Measurements from ENCODE around the gene FBLN7.

FBLN7 gene

DNA sequence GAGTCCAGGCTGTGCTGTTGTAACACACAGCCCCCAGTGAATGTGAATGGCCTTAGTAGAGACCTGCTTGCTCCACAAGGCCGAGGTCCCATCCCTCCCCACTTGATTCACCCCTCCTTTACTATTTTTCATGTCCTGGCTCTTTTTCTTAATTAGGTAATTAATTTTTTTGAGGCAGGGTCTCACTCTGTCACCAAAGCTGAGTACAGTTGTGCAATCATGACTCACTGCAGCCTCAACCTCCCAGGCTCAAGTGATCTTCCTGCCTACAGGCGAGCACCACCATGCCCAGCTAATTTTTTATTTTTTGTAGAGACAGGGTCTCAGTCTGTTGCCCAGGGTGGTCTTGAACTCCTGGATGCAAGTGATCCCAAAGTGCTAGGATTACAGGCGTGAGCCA is 19.3 kb downstream of the FBLN7 start:
- no peak for DNase-seq (ENCODE audit: low read depth)

DNA sequence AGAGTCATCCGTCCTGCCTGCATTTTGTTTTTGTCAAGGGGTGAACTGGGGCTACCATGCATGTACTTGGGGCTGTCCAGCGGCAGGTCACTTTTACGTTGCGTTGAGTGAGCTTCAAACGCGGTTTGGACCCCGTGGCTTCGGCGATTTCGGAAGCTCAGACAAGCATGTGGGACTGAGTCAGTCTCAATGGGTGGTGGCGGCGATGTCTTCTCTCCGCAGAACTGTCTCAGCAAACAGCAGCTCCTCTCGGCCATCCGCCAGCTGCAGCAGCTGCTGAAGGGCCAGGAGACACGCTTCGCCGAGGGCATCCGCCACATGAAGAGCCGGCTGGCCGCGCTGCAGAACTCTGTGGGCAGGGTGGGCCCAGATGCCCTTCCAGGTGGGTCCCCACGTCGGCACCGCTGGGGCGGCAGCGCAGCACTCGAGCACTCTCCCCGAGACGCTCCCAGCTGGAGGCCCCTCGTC is 21.3 kb downstream of the FBLN7 start:
- no peak for DNase-seq (ENCODE audit: low read depth)

- no peak for DNase-seq (ENCODE audit: low read depth)
Measured at GRCh38 chr2:112160283-112161250, 22.4 kb downstream of the FBLN7 start.

DNA sequence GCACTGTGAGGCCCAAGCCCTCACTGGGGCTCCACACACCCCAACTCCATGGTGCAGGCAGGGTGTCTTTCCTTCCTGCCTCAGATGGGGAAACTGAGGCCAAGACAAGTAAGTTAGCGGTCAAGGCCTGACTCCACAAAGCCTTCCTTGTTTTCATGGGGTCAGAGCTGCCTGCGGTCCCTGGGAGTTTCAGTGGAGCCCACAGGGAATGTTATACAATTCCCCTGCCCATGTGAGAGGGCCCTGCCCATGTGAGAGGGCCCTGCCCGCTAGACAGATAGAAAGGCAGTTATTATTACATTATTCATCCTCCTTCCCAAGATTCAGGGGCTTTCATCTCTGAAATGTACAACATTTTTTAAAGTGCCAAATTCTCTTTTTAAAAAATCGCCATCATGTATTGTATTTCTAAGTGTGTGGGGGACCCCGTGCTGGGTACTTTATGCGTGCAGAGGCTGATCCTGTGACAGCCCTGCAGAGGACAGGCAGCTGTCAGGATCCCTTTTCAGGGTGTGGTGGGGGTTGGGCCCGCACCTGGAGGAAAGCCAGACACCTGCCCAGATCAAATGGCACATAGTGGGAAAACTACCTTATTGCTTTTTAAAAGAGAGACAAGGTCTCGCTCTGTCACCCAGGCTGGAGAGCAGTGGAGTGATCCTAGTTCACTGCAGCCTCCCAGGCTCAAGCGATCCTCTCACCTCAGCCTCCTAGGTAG is 23.4 kb downstream of the FBLN7 start:
- no peak for DNase-seq (ENCODE audit: low read depth)

GRCh38 chr2:112162341-112162740 is 24.2 kb downstream of the FBLN7 start:
- DNase-seq (ENCODE audit: low read depth), result no peak

DNA sequence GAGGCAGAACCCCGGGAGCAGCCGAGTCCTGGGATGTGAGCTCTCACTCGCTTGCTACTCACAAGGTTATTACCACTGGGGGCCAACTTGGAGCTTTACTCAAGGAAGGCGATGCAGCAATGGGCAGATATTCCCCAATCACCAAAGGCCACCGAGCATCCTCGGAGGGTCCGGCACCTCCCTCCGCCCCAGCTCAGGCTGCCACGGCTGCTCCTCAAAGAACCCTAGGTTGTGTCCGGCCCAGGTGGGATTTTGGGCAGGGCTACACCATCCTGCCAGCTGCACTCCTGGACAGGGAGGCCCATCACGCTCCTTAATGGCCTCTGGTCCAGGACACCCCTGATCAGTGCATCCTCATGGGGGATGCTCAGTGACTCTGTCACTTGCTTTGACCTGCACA is 24.8 kb downstream of the FBLN7 start:
- DNase-seq (ENCODE audit: low read depth), result no peak

DNA sequence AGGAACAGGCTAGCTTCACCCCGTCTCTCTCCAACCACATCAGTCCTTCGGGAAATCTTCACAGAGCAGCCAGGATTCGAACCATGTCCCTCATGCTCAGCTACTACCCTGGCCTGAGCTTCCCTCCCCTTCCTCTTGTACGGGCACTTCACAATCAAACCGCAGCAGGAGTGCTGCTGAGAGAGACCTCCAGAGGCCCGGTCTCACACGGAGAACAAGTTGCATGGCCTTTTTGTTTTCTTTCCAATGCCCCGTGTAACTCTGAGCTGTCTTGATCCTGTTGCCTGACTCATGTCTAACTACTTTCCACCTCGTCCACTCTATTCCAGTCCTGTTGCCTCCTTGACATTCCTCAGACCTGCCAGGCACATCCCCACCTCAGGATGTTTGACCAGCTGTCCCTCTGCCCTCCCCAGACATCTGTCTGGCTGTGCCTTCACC is 25.4 kb downstream of the FBLN7 start:
- DNase-seq (ENCODE audit: low read depth), result no peak

DNA sequence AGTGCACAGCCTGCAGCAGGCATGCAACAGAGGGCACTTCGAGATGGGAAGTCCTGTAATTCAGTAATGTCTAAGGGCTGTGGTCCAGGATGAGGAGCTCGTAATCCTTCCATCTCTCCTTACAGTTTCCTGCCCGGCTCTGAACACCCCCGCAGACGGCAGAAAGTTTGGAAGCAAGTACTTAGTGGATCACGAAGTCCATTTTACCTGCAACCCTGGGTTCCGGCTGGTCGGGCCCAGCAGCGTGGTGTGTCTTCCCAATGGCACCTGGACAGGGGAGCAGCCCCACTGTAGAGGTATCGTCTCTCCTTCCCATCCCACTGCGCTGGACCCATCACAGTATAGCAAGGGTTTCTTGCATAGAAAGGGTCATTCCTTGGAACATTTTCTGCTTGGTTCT is 26.7 kb downstream of the FBLN7 start:
- DNase-seq (ENCODE audit: low read depth), result no peak

- DNase-seq (ENCODE audit: low read depth), result no peak
Measured at GRCh38 chr2:112165296-112165695, 27.1 kb downstream of the FBLN7 start.

DNA sequence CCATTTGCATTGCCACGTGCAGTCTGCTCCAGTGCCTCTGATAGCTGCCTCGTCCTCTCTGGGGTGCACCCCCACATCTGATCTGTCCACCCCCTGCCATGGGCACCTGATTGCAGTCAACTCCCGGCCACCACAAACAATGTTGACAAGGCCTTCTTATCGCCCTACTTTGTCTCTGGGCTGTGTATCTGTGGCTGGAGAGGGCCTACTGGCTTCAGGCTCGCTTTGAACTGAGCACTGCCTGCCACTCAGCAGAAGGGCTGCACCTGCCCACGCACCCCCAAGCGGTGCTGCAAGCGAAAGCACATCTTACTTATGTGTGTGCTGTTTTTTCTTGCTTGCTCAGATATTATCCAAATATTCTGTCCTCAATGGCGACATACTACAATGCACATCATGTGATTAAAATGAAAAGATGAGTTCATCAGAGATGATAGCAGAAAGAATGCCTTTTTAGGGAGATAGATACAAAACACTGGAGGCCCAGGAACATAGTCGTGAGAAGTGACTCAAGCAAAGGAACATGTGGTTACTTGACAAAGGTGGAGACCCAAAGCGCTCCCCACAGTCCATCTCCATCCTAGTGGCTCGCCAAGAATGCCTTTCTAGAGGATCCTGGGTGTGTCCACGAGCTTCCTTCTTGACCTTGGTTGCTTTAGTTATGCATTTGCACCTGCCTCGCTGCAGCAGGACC is 28.8 kb downstream of the FBLN7 start:
- DNase-seq (ENCODE audit: low read depth), result no peak

- no peak for DNase-seq (ENCODE audit: low read depth)
Measured at GRCh38 chr2:112168422-112169124, 30.4 kb downstream of the FBLN7 start.

GRCh38 chr2:112170495-112170894 is 32.3 kb downstream of the FBLN7 start:
- DNase-seq (ENCODE audit: low read depth), result no peak

DNA sequence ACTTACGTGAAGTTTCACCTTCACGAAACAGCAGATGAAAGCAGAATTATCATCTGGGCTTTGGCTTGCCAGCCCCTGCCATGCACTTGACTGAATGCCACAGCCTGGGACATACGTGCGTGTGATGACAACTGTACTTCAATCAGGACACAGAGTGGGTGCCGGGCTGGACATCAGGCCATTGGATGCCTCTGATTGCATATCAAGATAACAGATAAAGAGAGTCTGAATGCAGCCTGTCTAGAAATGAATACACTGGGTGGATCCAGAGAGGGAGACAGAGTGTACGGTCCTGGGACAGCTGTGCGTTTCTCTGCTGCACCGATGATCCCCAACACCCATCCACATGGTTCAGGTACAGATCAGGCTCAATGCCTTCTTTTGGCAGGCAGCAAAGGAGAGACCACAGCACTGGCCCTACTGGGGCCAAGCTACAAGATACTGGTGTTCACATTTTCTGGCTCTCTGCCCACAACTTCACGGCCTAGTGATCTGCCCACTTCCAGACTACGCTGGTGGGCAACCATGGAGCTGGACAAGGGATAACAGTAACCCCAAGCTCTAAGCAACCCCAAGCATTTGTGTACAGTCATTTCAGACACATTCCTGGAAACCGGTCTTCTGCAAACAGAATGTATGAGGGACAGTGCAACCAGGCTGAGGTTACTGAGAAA is 35.6 kb downstream of the FBLN7 start:
- DNase-seq (ENCODE audit: low read depth), result no peak

DNA sequence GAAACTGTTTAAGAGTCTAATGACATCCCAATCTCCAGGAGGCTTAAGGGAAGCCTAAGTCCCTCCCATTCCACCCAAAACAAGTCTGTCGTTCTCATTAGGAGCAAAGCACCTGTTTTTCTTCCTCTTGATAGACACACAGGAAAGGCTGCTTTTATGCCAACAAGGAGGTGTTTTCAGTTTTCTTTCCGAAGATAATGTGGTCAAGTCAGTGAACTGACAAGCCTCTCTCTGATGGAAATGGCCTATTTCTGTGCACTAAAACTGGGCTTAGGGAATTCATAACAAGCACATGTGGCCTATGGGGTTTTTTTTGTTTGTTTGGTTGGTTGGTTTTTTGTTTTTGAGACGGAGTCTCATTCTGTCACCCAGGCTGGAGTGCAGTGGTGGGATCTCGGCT is 36.2 kb downstream of the FBLN7 start:
- no peak for DNase-seq (ENCODE audit: low read depth)

GRCh38 chr2:112175333-112175732 is 37.1 kb downstream of the FBLN7 start:
- no peak for DNase-seq (ENCODE audit: low read depth)

GRCh38 chr2:112175958-112176573 is 37.9 kb downstream of the FBLN7 start:
- no peak for DNase-seq (ENCODE audit: low read depth)

GRCh38 chr2:112181571-112182290 is 43.5 kb downstream of the FBLN7 start:
- peak; percentile 70 for DNase-seq (ENCODE audit: low read depth)

- DNase-seq (ENCODE audit: low read depth), result peak; percentile 48
Measured at GRCh38 chr2:112182581-112183034, 44.4 kb downstream of the FBLN7 start.

GRCh38 chr2:112183327-112184025 is 45.3 kb downstream of the FBLN7 start:
- DNase-seq (ENCODE audit: low read depth), result no peak
